Bronchial smooth muscle cell (primary cell): ENCODE results near the gene HAPLN2. TPM values are rescaled to one million over a fixed set of nuclear protein-coding genes. Genes with fewer than 3 reads are reported as not detected.

ENCODE experiments used
- total RNA-seq: library from RNA; depleted of rRNA; stranded (reverse); fragments of >200 nt; gene quantifications from 2 replicates; pipeline ENCODE4 v1.2.1, GENCODE V29; 2014

HAPLN2 gene
- total RNA-seq, result 0.16 TPM in 1 of 2 replicates, not detected in the other

GRCh38 chr1:156618853-156619581, at the start of gene HAPLN2:
Gene HAPLN2 (plus strand): TSS chr1:156619415. CDS start chr1:156623491, 4,076 bp downstream.

GRCh38 chr1:156571919-156572662, 47.1 kb upstream of the HAPLN2 start, which contains the start of gene IQGAP3:
Gene IQGAP3 (minus strand): TSS chr1:156572565. CDS start chr1:156572529, 36 bp downstream.

GRCh38 chr1:156579472-156579871, 39.7 kb upstream of the HAPLN2 start, which contains the start of gene TTC24:
Gene TTC24 (plus strand): TSS chr1:156579723. CDS start chr1:156581365, 1,642 bp downstream.

GRCh38 chr1:156591432-156592157, 27.6 kb upstream of the HAPLN2 start, which contains the start of gene NAXE:
Gene NAXE (plus strand): TSS chr1:156591776. CDS start chr1:156591805, 29 bp downstream.

GRCh38 chr1:156601122-156601830, 17.9 kb upstream of the HAPLN2 start, which contains the start of gene GPATCH4:
Gene GPATCH4 (minus strand): TSS chr1:156601479.

GRCh38 chr1:156641761-156642264, 22.6 kb downstream of the HAPLN2 start, which contains the start of gene BCAN:
Gene BCAN (plus strand): TSS chr1:156642117. CDS start chr1:156646055, 3,938 bp downstream.

Other genes starting within 250 kb of the HAPLN2 start
- 3.6 and 4.5 TPM in 2 replicates for gene MEF2D, start 118.6 kb upstream of the HAPLN2 start, total RNA-seq
- gene IQGAP3, start 46.9 kb upstream of the HAPLN2 start, total RNA-seq, result 1.3 and 3.6 TPM in 2 replicates
- not detected in 2 replicates for gene TTC24, start 39.7 kb upstream of the HAPLN2 start, total RNA-seq
- 36.7 and 56.6 TPM in 2 replicates for gene NAXE, start 27.6 kb upstream of the HAPLN2 start, total RNA-seq
- 5.4 and 8.2 TPM in 2 replicates for gene GPATCH4, start 17.9 kb upstream of the HAPLN2 start, total RNA-seq
- gene BCAN, start 22.7 kb downstream of the HAPLN2 start, total RNA-seq, result not detected in 2 replicates
- 30.8 and 63.4 TPM in 2 replicates for gene NES, start 58.0 kb downstream of the HAPLN2 start, total RNA-seq
- 80.6 and 167 TPM in 2 replicates for gene CRABP2, start 86.2 kb downstream of the HAPLN2 start, total RNA-seq
- gene METTL25B, start 109.1 kb downstream of the HAPLN2 start, total RNA-seq, result 11.0 and 12.9 TPM in 2 replicates
- 5.1 and 5.5 TPM in 2 replicates for gene ISG20L2, start 109.4 kb downstream of the HAPLN2 start, total RNA-seq
- gene MRPL24, start 121.7 kb downstream of the HAPLN2 start, total RNA-seq, result 41.3 and 43.3 TPM in 2 replicates
- gene HDGF, start 132.3 kb downstream of the HAPLN2 start, total RNA-seq, result 98.5 and 133 TPM in 2 replicates
- gene PRCC, start 148.1 kb downstream of the HAPLN2 start, total RNA-seq, result 6.4 and 9.5 TPM in 2 replicates
- 0.32 TPM in 1 of 2 replicates, not detected in the other for gene SH2D2A, start 197.4 kb downstream of the HAPLN2 start, total RNA-seq
- under 0.01 TPM in 1 of 2 replicates, not detected in the other for gene INSRR, start 239.7 kb downstream of the HAPLN2 start, total RNA-seq
- 0.09 and 0.16 TPM in 2 replicates for gene NTRK1, start 241.4 kb downstream of the HAPLN2 start, total RNA-seq